DND-41 (cell line): ENCODE results near the gene ARFIP1.
"Not testable (repeated sequence)": the region's sequence is repeated elsewhere in the genome, so short reads cannot be mapped to it uniquely, and the experiment has no call there.

Source experiments
- ATAC-seq: fragments of 200-7000 bp; cut with Tn5 transposase; 3 replicates; pipeline ENCODE4 v1.9.1; 2021; ENCODE audit warnings: low read depth; ENCODE audit not compliant: insufficient read depth
- DNase-seq: peaks from one replicate; pipeline ENCODE4 v3.0.0-alpha.2; 2020
- H2AFZ ChIP-seq: 2 replicates; pipeline ENCODE4 v1.6.0; 2012; ENCODE audit warnings: low read depth, low read length
- H3K27ac ChIP-seq: 2 replicates; pipeline ENCODE4 v1.5.1; 2012; ENCODE audit warnings: low read length, inconsistent platforms
- H3K27me3 ChIP-seq: fragments of 200-600 bp; sonication (generic); 2 replicates; pipeline ENCODE4 v1.6.0; 2012; ENCODE audit warnings: low read length, mild to moderate bottlenecking, inconsistent platforms; ENCODE audit not compliant: insufficient read depth, poor library complexity
- H3K36me3 ChIP-seq: 2 replicates; pipeline ENCODE4 v1.5.1; 2012; ENCODE audit warnings: low read length, inconsistent platforms; ENCODE audit not compliant: insufficient read depth
- H3K4me1 ChIP-seq: 2 replicates; pipeline ENCODE4 v1.5.1; 2012; ENCODE audit warnings: mild to moderate bottlenecking, low read length; ENCODE audit not compliant: insufficient read depth
- H3K4me2 ChIP-seq: 2 replicates; pipeline ENCODE4 v1.6.0; 2012; ENCODE audit warnings: mild to moderate bottlenecking, moderate library complexity, low read length, inconsistent platforms; ENCODE audit not compliant: insufficient read depth
- H3K4me3 ChIP-seq, 2 experiments: fragments of 200-600 bp in 1 of 2; shearing (Covaris generic) in 1 of 2; 2 replicates each; pipeline ENCODE4 v1.5.1; 2012 to 2016; ENCODE audit warnings: inconsistent platforms in 2 of 2, low read length in 2 of 2, mild to moderate bottlenecking in 2 of 2, low read depth in 1 of 2, moderate library complexity in 1 of 2
- H3K79me2 ChIP-seq: 2 replicates; pipeline ENCODE4 v1.6.0; 2012; ENCODE audit warnings: low read length, inconsistent platforms; ENCODE audit not compliant: insufficient read depth
- H3K9ac ChIP-seq: 2 replicates; pipeline ENCODE4 v1.6.0; 2012; ENCODE audit warnings: low read depth, mild to moderate bottlenecking, inconsistent platforms, low read length, moderate library complexity
- H3K9me3 ChIP-seq: 2 replicates; pipeline ENCODE4 v1.5.1; 2012; ENCODE audit warnings: low read length, moderate library complexity, mild to moderate bottlenecking, inconsistent platforms; ENCODE audit not compliant: insufficient read depth, severe bottlenecking
- H4K20me1 ChIP-seq: 2 replicates; pipeline ENCODE4 v1.6.0; 2012; ENCODE audit warnings: low read length; ENCODE audit not compliant: insufficient read depth
- EZH2 ChIP-seq: IDR thresholded peaks from 3 replicates; pipeline ENCODE4 v1.6.1; 2012; ENCODE audit warnings: borderline replicate concordance, low read depth, mild to moderate bottlenecking, moderate library complexity, low read length, inconsistent platforms; ENCODE audit not compliant: severe bottlenecking
- TF ChIP-seq, protein P1 (sequence below): IDR thresholded peaks from 2 replicates; pipeline ENCODE4 v1.5.1; 2012; ENCODE audit warnings: borderline replicate concordance, low read length, moderate library complexity, mild to moderate bottlenecking; ENCODE audit not compliant: poor library complexity, severe bottlenecking; ENCODE audit errors: extremely low read depth

The ARFIP1 gene

DNA sequence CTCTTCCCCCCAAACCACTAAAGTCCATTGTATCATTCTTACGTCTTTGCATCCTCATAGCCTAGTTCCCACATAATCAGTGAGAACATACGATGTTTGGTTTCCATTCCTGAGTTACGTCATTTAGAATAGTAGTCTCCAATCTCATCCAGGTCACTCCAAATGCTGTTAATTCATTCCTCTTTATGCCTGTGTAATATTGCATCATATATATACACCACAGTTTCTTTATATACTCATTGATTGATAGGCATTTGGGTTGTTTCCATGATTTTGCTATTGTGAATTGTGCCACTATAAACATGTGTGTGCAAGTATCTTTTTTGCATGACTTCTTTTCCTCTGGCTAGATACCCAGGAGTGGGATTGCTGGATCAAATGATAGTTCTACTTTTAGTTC, 57.2 kb downstream of the ARFIP1 start:
- Histone ChIP-seq H3K36me3 (peaks cover 4% of the 10 kb centered on the region; the same call in 1 of the 2 replicates), H4K20me1 (no peaks in the 10 kb centered on the region), H3K9me3 (peaks cover 12% of the 10 kb centered on the region), H3K4me3 (no peak overlapping the region), H3K9ac (no peak overlapping the region), H3K27ac (no peak overlapping the region), H3K79me2 (no peaks in the 10 kb centered on the region), H3K27me3 (no peaks in the 10 kb centered on the region), H2AFZ (no peak overlapping the region), H3K4me2 (no peak overlapping the region), H3K4me1 (no peaks in the 10 kb centered on the region)
- TF ChIP-seq, protein P1, sequence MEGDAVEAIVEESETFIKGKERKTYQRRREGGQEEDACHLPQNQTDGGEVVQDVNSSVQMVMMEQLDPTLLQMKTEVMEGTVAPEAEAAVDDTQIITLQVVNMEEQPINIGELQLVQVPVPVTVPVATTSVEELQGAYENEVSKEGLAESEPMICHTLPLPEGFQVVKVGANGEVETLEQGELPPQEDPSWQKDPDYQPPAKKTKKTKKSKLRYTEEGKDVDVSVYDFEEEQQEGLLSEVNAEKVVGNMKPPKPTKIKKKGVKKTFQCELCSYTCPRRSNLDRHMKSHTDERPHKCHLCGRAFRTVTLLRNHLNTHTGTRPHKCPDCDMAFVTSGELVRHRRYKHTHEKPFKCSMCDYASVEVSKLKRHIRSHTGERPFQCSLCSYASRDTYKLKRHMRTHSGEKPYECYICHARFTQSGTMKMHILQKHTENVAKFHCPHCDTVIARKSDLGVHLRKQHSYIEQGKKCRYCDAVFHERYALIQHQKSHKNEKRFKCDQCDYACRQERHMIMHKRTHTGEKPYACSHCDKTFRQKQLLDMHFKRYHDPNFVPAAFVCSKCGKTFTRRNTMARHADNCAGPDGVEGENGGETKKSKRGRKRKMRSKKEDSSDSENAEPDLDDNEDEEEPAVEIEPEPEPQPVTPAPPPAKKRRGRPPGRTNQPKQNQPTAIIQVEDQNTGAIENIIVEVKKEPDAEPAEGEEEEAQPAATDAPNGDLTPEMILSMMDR, result no peak
- TF ChIP-seq EZH2, result no peak
- DNase-seq, result no peak
- no peak for ATAC-seq

- not testable (repeated sequence) for H3K9ac ChIP-seq, H3K4me2 ChIP-seq, H3K79me2 ChIP-seq, H3K4me1 ChIP-seq, ATAC-seq, H3K4me3 ChIP-seq, H3K27ac ChIP-seq, DNase-seq, H4K20me1 ChIP-seq, H3K27me3 ChIP-seq, H3K36me3 ChIP-seq, H2AFZ ChIP-seq
- peaks cover 11% of the 10 kb centered on the region for H3K9me3 ChIP-seq
Measured at GRCh38 chr4:152839729-152840128, 60.0 kb downstream of the ARFIP1 start.

- Histone ChIP-seq H4K20me1 (no peaks in the 10 kb centered on the region), H3K9me3 (peaks cover 11% of the 10 kb centered on the region), H3K36me3 (no peaks in the 10 kb centered on the region), H2AFZ (no peak overlapping the region), H3K4me3 (no peak overlapping the region), H3K9ac (no peak overlapping the region), H3K4me1 (peaks cover 3% of the 10 kb centered on the region; the same call in 1 of the 2 replicates), H3K27ac (no peak overlapping the region), H3K4me2 (no peak overlapping the region), H3K27me3 (no peaks in the 10 kb centered on the region), H3K79me2 (no peaks in the 10 kb centered on the region)
- DNase-seq (no peak), ATAC-seq (no peak)
- TF ChIP-seq, protein P1, result no peak
- no peak for TF ChIP-seq EZH2
Measured at GRCh38 chr4:152843481-152844090, 63.8 kb downstream of the ARFIP1 start.

DNA sequence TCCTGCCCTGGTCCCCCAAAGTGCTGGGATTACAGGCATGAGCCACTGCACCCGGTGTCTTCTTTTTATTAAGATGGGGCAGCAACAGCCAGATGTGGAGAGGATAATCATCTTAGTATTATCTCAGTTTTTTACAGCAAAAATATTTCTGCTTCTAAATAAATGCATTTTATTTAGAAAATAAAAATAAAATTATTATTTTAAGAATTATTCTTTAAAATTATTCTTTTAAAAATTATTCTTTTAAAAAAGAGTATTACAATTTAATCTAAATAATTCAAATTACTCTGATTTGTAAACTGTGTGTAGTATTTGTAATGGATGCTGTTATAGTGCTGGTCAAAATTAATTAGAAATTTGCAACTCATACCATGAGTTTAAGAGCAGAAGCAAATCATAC, 67.6 kb downstream of the ARFIP1 start:
- H3K4me3 ChIP-seq, result no peak overlapping the region
- H4K20me1 ChIP-seq, result no peaks in the 10 kb centered on the region
- TF ChIP-seq EZH2, result no peak
- TF ChIP-seq, protein P1, result no peak
- H3K4me2 ChIP-seq, result no peak overlapping the region
- ATAC-seq (no peak), DNase-seq (no peak)
- no peak overlapping the region for H2AFZ ChIP-seq
- H3K9me3 ChIP-seq, result no peaks in the 10 kb centered on the region
- no peaks in the 10 kb centered on the region for H3K36me3 ChIP-seq
- no peak overlapping the region for H3K27ac ChIP-seq
- peaks cover 9% of the 10 kb centered on the region for H3K4me1 ChIP-seq
- H3K27me3 ChIP-seq, result no peaks in the 10 kb centered on the region
- no peak overlapping the region for H3K9ac ChIP-seq
- H3K79me2 ChIP-seq, result no peaks in the 10 kb centered on the region
